ENCODE measurements around the gene ANKRD13D. TPM values are rescaled to one million over a fixed set of nuclear protein-coding genes. Genes with fewer than 3 reads are reported as not detected.

Gene ANKRD13D
- polyA plus RNA-seq, 1 donor from 2014 or later, result 93.5 TPM

DNA sequence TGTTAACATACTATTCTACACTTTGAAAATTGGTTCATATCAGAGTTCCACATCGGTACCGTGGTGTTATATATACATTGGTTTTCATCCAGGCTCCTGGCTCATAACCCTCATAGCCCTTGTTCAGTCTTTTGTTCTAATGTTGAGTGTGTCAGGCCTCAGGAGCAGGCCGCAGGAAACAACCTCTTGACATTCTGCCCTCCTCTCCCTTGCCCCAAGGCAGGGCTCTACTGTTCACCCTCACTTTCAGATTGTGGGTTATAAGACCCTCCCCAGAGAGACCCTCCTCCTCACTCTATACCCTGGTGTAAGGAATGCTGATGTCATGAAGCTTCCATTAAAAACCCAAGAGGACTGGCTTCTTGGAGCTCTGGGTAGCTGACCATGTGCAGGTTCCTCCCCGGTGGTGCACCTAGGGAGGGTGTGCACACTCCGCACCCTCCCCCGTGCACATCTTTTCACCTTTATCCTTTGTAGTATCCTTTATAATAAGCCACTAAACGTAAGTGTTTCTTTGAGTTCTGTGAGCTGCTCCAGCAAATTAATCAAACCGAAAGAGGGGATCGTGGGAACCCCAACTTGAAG is 26.3 kb downstream of the ANKRD13D start (continued):
- no peak for TF ChIP-seq POLR2AphosphoS5 (IDR thresholded peaks at IDR 0.05)

DNA sequence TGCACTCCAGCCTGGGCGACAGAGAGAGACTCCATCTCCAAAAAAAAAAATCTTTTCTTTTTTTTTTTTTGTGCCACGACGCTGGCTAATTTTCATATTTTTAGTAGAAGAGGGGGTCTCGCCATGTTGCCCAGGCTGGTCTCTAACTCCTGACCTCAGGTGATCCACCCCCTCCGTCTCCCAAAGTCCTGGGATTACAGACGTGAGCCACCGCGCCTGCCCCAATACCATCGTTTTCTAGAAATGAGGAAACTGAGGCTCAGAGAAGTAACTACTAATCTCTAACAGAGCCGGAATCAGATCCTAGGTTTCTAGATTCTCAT is 27.7 kb downstream of the ANKRD13D start:
- Histone ChIP-seq H3K4me3 (ENCODE audit: low read length) (peak overlapping the region; percentile 74), H3K27me3 (ENCODE audit: insufficient read depth, low read depth, low read length) (no peaks in the 10 kb centered on the region), H3K4me2 (ENCODE audit: low read length) (peak overlapping the region; percentile 52), H4K20me1 (ENCODE audit: insufficient read depth) (no peaks in the 10 kb centered on the region), H3K9me3 (ENCODE audit: low read length) (no peaks in the 10 kb centered on the region), H3K9ac (ENCODE audit: low read length) (peak overlapping the region; percentile 65), H3K27ac (ENCODE audit: low read length) (peak overlapping the region; percentile 43), H3K79me2 (replicated peaks; ENCODE audit: insufficient read depth, low read length) (peaks cover 11% of the 10 kb centered on the region), H3F3A (ENCODE audit: insufficient read depth, low read length, poor library complexity, severe bottlenecking) (no peaks in the 10 kb centered on the region), H2AFZ (ENCODE audit: low read depth, low read length) (peak overlapping the region; percentile 66), H3K9me2 (ENCODE audit: insufficient read depth, low read length) (no peaks in the 10 kb centered on the region), H3K36me3 (ENCODE audit: insufficient read depth, low read length) (no peaks in the 10 kb centered on the region)
- TF ChIP-seq TAF1 (IDR thresholded peaks at IDR 0.05; ENCODE audit: low read depth), result peak; percentile 8
- TF ChIP-seq, protein P1, sequence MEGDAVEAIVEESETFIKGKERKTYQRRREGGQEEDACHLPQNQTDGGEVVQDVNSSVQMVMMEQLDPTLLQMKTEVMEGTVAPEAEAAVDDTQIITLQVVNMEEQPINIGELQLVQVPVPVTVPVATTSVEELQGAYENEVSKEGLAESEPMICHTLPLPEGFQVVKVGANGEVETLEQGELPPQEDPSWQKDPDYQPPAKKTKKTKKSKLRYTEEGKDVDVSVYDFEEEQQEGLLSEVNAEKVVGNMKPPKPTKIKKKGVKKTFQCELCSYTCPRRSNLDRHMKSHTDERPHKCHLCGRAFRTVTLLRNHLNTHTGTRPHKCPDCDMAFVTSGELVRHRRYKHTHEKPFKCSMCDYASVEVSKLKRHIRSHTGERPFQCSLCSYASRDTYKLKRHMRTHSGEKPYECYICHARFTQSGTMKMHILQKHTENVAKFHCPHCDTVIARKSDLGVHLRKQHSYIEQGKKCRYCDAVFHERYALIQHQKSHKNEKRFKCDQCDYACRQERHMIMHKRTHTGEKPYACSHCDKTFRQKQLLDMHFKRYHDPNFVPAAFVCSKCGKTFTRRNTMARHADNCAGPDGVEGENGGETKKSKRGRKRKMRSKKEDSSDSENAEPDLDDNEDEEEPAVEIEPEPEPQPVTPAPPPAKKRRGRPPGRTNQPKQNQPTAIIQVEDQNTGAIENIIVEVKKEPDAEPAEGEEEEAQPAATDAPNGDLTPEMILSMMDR (IDR thresholded peaks at IDR 0.05; ENCODE audit: poor library complexity, severe bottlenecking), result no peak

DNA sequence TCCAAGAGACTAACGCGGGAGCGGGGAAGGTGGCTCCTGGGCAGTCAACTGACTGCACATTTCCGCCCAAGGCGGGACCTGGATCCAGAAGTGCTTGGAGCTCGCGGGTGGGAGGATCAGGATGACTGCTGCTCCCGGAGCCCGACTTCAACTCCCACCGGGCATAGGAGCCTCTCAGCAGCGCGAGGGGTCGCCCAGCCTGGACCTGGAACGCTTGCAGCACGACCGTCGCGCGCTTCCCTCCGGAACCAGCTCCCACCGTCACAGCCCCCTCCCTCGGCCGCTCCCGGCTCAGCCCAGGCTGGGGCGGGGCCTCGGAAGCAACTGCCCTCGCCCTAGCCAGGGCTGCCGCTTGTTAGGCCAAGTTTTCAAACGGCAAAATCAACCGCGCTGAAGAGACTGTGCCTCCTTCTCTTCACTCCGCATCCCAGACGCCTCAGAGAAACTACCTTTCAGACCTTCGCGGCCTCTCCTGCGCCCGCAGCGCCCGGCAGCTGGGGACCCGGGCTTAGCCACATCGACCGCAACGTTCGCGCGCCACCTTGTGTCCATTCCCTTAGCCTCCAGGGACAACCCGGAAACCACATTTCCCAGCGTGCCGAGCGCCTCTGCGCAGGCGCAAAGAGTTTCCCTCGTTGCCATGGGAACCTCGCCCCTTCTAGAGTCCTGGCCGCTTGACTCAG is 28.2 kb downstream of the ANKRD13D start:
- Histone ChIP-seq H3K4me3 (ENCODE audit: low read length) (peak overlapping the region; percentile 74), H3F3A (ENCODE audit: insufficient read depth, low read length, poor library complexity, severe bottlenecking) (no peaks in the 10 kb centered on the region), H4K20me1 (ENCODE audit: insufficient read depth) (no peaks in the 10 kb centered on the region), H3K4me2 (ENCODE audit: low read length) (peak overlapping the region; percentile 52), H3K9me2 (ENCODE audit: insufficient read depth, low read length) (no peaks in the 10 kb centered on the region), H3K36me3 (ENCODE audit: insufficient read depth, low read length) (no peaks in the 10 kb centered on the region), H2AFZ (ENCODE audit: low read depth, low read length) (peak overlapping the region; percentile 66), H3K9ac (ENCODE audit: low read length) (peak overlapping the region; percentile 65), H3K9me3 (ENCODE audit: low read length) (no peaks in the 10 kb centered on the region), H3K79me2 (replicated peaks; ENCODE audit: insufficient read depth, low read length) (peaks cover 11% of the 10 kb centered on the region), H3K27me3 (ENCODE audit: insufficient read depth, low read depth, low read length) (no peaks in the 10 kb centered on the region), H3K27ac (ENCODE audit: low read length) (peak overlapping the region; percentile 43)
- TF ChIP-seq, protein P1 (IDR thresholded peaks at IDR 0.05; ENCODE audit: poor library complexity, severe bottlenecking), result peak; percentile 100
- TF ChIP-seq EZH2 (IDR thresholded peaks at IDR 0.05; ENCODE audit: borderline replicate concordance, insufficient read depth, low read length, poor library complexity, severe bottlenecking), result no peak
- TF ChIP-seq EP300 (conservative IDR thresholded peaks at IDR 0.05; ENCODE audit: poor library complexity, severe bottlenecking), result peak; percentile 48
- no peak for TF ChIP-seq MXI1 (conservative IDR thresholded peaks at IDR 0.05; ENCODE audit: poor library complexity, severe bottlenecking)
- peak; percentile 98 for TF ChIP-seq RAD21 (conservative IDR thresholded peaks at IDR 0.05)
- TF ChIP-seq, protein P2, sequence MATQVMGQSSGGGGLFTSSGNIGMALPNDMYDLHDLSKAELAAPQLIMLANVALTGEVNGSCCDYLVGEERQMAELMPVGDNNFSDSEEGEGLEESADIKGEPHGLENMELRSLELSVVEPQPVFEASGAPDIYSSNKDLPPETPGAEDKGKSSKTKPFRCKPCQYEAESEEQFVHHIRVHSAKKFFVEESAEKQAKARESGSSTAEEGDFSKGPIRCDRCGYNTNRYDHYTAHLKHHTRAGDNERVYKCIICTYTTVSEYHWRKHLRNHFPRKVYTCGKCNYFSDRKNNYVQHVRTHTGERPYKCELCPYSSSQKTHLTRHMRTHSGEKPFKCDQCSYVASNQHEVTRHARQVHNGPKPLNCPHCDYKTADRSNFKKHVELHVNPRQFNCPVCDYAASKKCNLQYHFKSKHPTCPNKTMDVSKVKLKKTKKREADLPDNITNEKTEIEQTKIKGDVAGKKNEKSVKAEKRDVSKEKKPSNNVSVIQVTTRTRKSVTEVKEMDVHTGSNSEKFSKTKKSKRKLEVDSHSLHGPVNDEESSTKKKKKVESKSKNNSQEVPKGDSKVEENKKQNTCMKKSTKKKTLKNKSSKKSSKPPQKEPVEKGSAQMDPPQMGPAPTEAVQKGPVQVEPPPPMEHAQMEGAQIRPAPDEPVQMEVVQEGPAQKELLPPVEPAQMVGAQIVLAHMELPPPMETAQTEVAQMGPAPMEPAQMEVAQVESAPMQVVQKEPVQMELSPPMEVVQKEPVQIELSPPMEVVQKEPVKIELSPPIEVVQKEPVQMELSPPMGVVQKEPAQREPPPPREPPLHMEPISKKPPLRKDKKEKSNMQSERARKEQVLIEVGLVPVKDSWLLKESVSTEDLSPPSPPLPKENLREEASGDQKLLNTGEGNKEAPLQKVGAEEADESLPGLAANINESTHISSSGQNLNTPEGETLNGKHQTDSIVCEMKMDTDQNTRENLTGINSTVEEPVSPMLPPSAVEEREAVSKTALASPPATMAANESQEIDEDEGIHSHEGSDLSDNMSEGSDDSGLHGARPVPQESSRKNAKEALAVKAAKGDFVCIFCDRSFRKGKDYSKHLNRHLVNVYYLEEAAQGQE (IDR thresholded peaks at IDR 0.05; ENCODE audit: borderline replicate concordance), result peak; percentile 27
- peak; percentile 24 for TF ChIP-seq TAF1 (IDR thresholded peaks at IDR 0.05; ENCODE audit: low read depth)
- TF ChIP-seq SMC3 (conservative IDR thresholded peaks at IDR 0.05; ENCODE audit: poor library complexity), result peak; percentile 97
- TF ChIP-seq POLR2AphosphoS5 (IDR thresholded peaks at IDR 0.05), result peak; percentile 29

Measured in neural cell (in vitro differentiated cells).